HepG2 (cell line): ENCODE measurements around the gene FGF21. TPM values are rescaled to one million over a fixed set of nuclear protein-coding genes. Genes with fewer than 3 reads are reported as not detected.
A peak's percentile ranks its signal among the peaks of the same experiment; 100 is the strongest.

Experiments used
- DNMT1 ChIP-seq: sonication (generic); formaldehyde crosslinking; IDR thresholded peaks from 2 replicates; pipeline ENCODE4 v1.5.1; 2020; ENCODE audit warnings: mild to moderate bottlenecking, missing genetic modification reagents
- EZH2 ChIP-seq: conservative IDR thresholded peaks from 2 replicates; pipeline ENCODE4 v1.6.1; 2012; ENCODE audit warnings: mild to moderate bottlenecking, low read depth, low read length, moderate library complexity
- IKZF4 ChIP-seq: sonication (generic); formaldehyde crosslinking; IDR thresholded peaks from 2 replicates; pipeline ENCODE4 v1.5.1; 2020; ENCODE audit warnings: borderline replicate concordance, mild to moderate bottlenecking, low read depth, missing genetic modification reagents; ENCODE audit errors: not compliant biosample characterization
- NAIF1 ChIP-seq: sonication (generic); formaldehyde crosslinking; IDR thresholded peaks from 2 replicates; pipeline ENCODE4 v1.5.0; 2020; ENCODE audit warnings: mild to moderate bottlenecking, missing genetic modification reagents, borderline replicate concordance
- NFIC ChIP-seq: IDR thresholded peaks from 2 replicates; pipeline ENCODE4 v1.6.1; 2012; ENCODE audit warnings: mild to moderate bottlenecking, low read length, inconsistent platforms
- PHF20 ChIP-seq: sonication (generic); formaldehyde crosslinking; IDR thresholded peaks from 2 replicates; pipeline ENCODE4 v1.5.0; 2020; ENCODE audit warnings: mild to moderate bottlenecking, missing genetic modification reagents
- REXO4 ChIP-seq: sonication (generic); formaldehyde crosslinking; IDR thresholded peaks from 2 replicates; pipeline ENCODE4 v1.8.0; 2022; ENCODE audit warnings: missing genetic modification reagents, mild to moderate bottlenecking, borderline replicate concordance
- TEF ChIP-seq: sonication (generic); formaldehyde crosslinking; IDR thresholded peaks from 2 replicates; pipeline ENCODE4 v1.5.0; 2020; ENCODE audit warnings: missing genetic modification reagents
- ZBED4 ChIP-seq: sonication (generic); formaldehyde crosslinking; IDR thresholded peaks from 2 replicates; pipeline ENCODE4 v1.4.0; 2020; ENCODE audit warnings: missing genetic modification reagents, borderline replicate concordance
- ZBTB25 ChIP-seq: IDR thresholded peaks from 2 replicates; pipeline ENCODE4 v1.6.1; 2018; ENCODE audit warnings: missing genetic modification reagents
- ZHX2 ChIP-seq, 2 experiments: sonication (generic) in 1 of 2; formaldehyde crosslinking in 1 of 2; IDR thresholded peaks; 2 replicates each; pipeline versions ENCODE4 v1.6.1 to v1.9.0; 2014 to 2022; ENCODE audit warnings: antibody characterized with exemption in 1 of 2, borderline replicate concordance in 1 of 2, inconsistent platforms in 1 of 2, low read depth in 1 of 2, missing genetic modification reagents in 1 of 2
- ZNF317 ChIP-seq: sonication (generic); formaldehyde crosslinking; IDR thresholded peaks from 2 replicates; pipeline ENCODE4 v1.5.0; 2020; ENCODE audit warnings: mild to moderate bottlenecking, missing genetic modification reagents
- ZNF496 ChIP-seq: sonication (generic); formaldehyde crosslinking; IDR thresholded peaks from 2 replicates; pipeline ENCODE4 v1.8.1; 2023; ENCODE audit warnings: mild to moderate bottlenecking, moderate library complexity, missing genetic modification reagents; ENCODE audit not compliant: insufficient replicate concordance
- ZNF710 ChIP-seq: sonication (generic); formaldehyde crosslinking; IDR thresholded peaks from 2 replicates; pipeline ENCODE4 v1.5.0; 2020; ENCODE audit warnings: mild to moderate bottlenecking, missing genetic modification reagents, borderline replicate concordance
- polyA plus RNA-seq, 8 experiments: library from polyadenylated mRNA; depleted of rRNA in 3 of 8; stranded (reverse) in 7 of 8; unstranded in 1 of 8; fragments of >200 nt; fragmentation: Illumina TruSeq in 4 of 8; extraction: Trizol in 4 of 8; gene quantifications; 2 replicates each; pipeline versions ENCODE4 v1.2.1 to v1.2.3, GENCODE V29; 2011 to 2016; ENCODE audit warnings: low read depth in 4 of 8, missing spikeins in 1 of 8, mixed read lengths in 1 of 8; ENCODE audit not compliant: insufficient read depth in 1 of 8
- total RNA-seq, 5 experiments: library from RNA; depleted of rRNA; stranded (reverse); fragments of >200 nt; fragmentation: Illumina TruSeq; extraction: Trizol; gene quantifications; 2 replicates each; pipeline ENCODE4 v1.2.3, GENCODE V29; 2016; ENCODE audit warnings: low read depth in 1 of 5

FGF21 gene
- total and polyA plus RNA-seq, 2 of the 13 experiments (the other 11 are each of a cell fraction or from before 2014, with no cell fraction given) = 0.17 TPM; not detected in 1

- TF ChIP-seq ZBED4 (CRISPR knock-in tag) (no peak), PHF20 (CRISPR knock-in tag) (no peak; the same call in 1 of the 2 replicates), DNMT1 (no peak), ZBTB25 (CRISPR knock-in tag) (0 out of 2 replicates have a peak, but pooled peaks have one; percentile 18), ZNF317 (0 out of 2 replicates have a peak, but pooled peaks have one; percentile 10), EZH2 (no peak), ZHX2 (IDR thresholded peaks at IDR 0.05; ENCODE audit: low read depth) (no peak), ZHX2 (CRISPR knock-in tag; IDR thresholded peaks at IDR 0.05; ENCODE audit: borderline replicate concordance) (no peak), ZNF710 (CRISPR knock-in tag) (no peak; the same call in 1 of the 2 replicates), NFIC (no peak), NAIF1 (no peak), IKZF4 (no peak), TEF (CRISPR knock-in tag) (no peak), ZNF496 (CRISPR knock-in tag) (no peak), REXO4 (CRISPR knock-in tag) (no peak)
Measured at GRCh38 chr19:48718711-48719231, 36.6 kb upstream of the FGF21 start (continued).
